HEK293 (cell line): Measurements from ENCODE around the gene TCF3.
A peak's percentile ranks its signal among the peaks of the same experiment; 100 is the strongest.

Experiments used
- CTCF ChIA-PET: fragments of 350-600 bp; formaldehyde crosslinking; extraction: SDS; loops from one replicate; lab custom pipeline; 2021; ENCODE audit warnings: antibody characterized with exemption; lab: Yijun Ruan, JAX
- POLR2A ChIA-PET: fragments of 300-600 bp; formaldehyde crosslinking; extraction: SDS; loops from one replicate; lab custom pipeline; 2020; ENCODE audit warnings: antibody characterized with exemption, inconsistent platforms; lab: Yijun Ruan, JAX
- H3K27ac ChIP-seq: fragments of 200-500 bp; sonication (Bioruptor generic); 2 replicates; pipeline ENCODE4 v1.5.1; 2014; ENCODE audit warnings: low read depth, low read length, control low read depth, inconsistent platforms; ENCODE audit errors: extremely low read depth
- H3K36me3 ChIP-seq, 2 experiments: fragments of 200-500 bp in 1 of 2; sonication (Bioruptor generic) in 1 of 2; 1 replicate in 1 of 2; 2 replicates in 1 of 2; pipeline ENCODE4 v1.5.1; 2014 to 2017; ENCODE audit warnings: inconsistent platforms in 2 of 2, low read length in 2 of 2; ENCODE audit not compliant: control insufficient read depth in 2 of 2, insufficient read depth in 1 of 2
- H3K4me1 ChIP-seq: fragments of 200-500 bp; sonication (Bioruptor generic); 2 replicates; pipeline ENCODE4 v1.5.1; 2014; ENCODE audit warnings: mild to moderate bottlenecking, low read length, inconsistent platforms; ENCODE audit not compliant: control insufficient read depth, insufficient read depth
- H3K4me3 ChIP-seq: 2 replicates; pipeline ENCODE4 v1.5.1; 2011; ENCODE audit warnings: low read depth, mild to moderate bottlenecking, control low read depth, low read length, moderate library complexity
- H3K9me3 ChIP-seq: fragments of 200-500 bp; sonication (Bioruptor generic); 2 replicates; pipeline ENCODE4 v1.5.1; 2014; ENCODE audit warnings: low read depth, low read length, inconsistent platforms; ENCODE audit not compliant: control insufficient read depth, insufficient read depth
- TCF7L2 ChIP-seq: IDR thresholded peaks from 2 replicates; pipeline ENCODE4 v1.6.1; 2011; ENCODE audit warnings: low read depth, mild to moderate bottlenecking, inconsistent platforms, low read length, moderate library complexity, borderline replicate concordance
- ZBTB48 ChIP-seq: fragments of 450-650 bp; formaldehyde crosslinking; IDR thresholded peaks from 2 replicates; pipeline ENCODE4 v1.5.1; 2016; ENCODE audit warnings: missing biosample characterization, missing genetic modification characterization
- ZBTB7A ChIP-seq: fragments of 450-650 bp; formaldehyde crosslinking; IDR thresholded peaks from 2 replicates; pipeline ENCODE4 v1.5.1; 2016; ENCODE audit warnings: low read depth, missing biosample characterization, missing genetic modification characterization
- ZFP37 ChIP-seq: fragments of 450-650 bp; formaldehyde crosslinking; IDR thresholded peaks from 2 replicates; pipeline ENCODE4 v1.5.1; 2016; ENCODE audit warnings: missing biosample characterization, missing genetic modification characterization
- ZNF16 ChIP-seq: fragments of 450-650 bp; formaldehyde crosslinking; IDR thresholded peaks from 2 replicates; pipeline ENCODE4 v1.5.1; 2016; ENCODE audit warnings: low read depth, missing biosample characterization, missing genetic modification characterization
- ZNF211 ChIP-seq: fragments of 450-650 bp; formaldehyde crosslinking; IDR thresholded peaks from 2 replicates; pipeline ENCODE4 v1.5.1; 2016; ENCODE audit warnings: low read depth, missing biosample characterization, missing genetic modification characterization
- ZNF266 ChIP-seq: fragments of 450-650 bp; formaldehyde crosslinking; IDR thresholded peaks from 2 replicates; pipeline ENCODE4 v1.5.1; 2016; ENCODE audit warnings: missing biosample characterization, missing genetic modification characterization, low read depth
- ZNF426 ChIP-seq: fragments of 450-650 bp; formaldehyde crosslinking; IDR thresholded peaks from 2 replicates; pipeline ENCODE4 v1.5.1; 2017; ENCODE audit warnings: missing biosample characterization, missing genetic modification characterization, mild to moderate bottlenecking, inconsistent platforms, moderate library complexity
- ZNF510 ChIP-seq: fragments of 450-650 bp; formaldehyde crosslinking; IDR thresholded peaks from 2 replicates; pipeline ENCODE4 v1.5.1; 2018; ENCODE audit warnings: mild to moderate bottlenecking, missing genetic modification characterization, missing biosample characterization; ENCODE audit not compliant: insufficient replicate concordance
- ZNF558 ChIP-seq: fragments of 450-650 bp; formaldehyde crosslinking; IDR thresholded peaks from 2 replicates; pipeline ENCODE4 v1.5.1; 2016; ENCODE audit warnings: missing biosample characterization, missing genetic modification characterization
- ZNF600 ChIP-seq: fragments of 450-650 bp; formaldehyde crosslinking; IDR thresholded peaks from 2 replicates; pipeline ENCODE4 v1.5.1; 2016; ENCODE audit warnings: missing biosample characterization, missing genetic modification characterization
- TF ChIP-seq, protein P1 (sequence below): fragments of 450-650 bp; formaldehyde crosslinking; IDR thresholded peaks from 2 replicates; pipeline ENCODE4 v1.5.1; 2016; ENCODE audit warnings: missing biosample characterization, missing genetic modification characterization
- TF ChIP-seq, protein P2 (sequence below): fragments of 450-650 bp; formaldehyde crosslinking; IDR thresholded peaks from 2 replicates; pipeline ENCODE4 v1.5.1; 2016; ENCODE audit warnings: missing biosample characterization, missing genetic modification characterization
- TF ChIP-seq, protein P3 (sequence below): fragments of 450-650 bp; IDR thresholded peaks from 2 replicates; pipeline ENCODE4 v1.5.1; 2018; ENCODE audit warnings: missing biosample characterization, mild to moderate bottlenecking, missing genetic modification characterization

Gene TCF3

DNA sequence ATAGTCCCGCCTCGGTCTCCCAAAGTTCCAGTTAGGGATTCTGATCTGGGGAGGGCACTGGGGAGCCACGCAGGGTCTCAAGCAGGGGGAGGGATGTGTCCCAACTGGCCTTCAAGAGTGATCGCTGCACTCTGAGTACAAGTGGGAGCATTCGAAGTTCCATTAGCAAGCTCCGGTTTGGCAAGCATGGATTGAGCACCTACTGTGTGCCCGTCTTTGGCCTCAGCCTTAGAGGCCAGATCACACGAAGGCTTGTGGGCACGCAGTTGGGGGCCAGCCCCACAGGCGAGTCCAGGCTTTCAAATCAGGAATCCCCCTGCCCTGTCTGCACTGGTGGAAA, 32.1 kb upstream of the TCF3 start:
- no peaks in the 10 kb centered on the region for H3K9me3 ChIP-seq
- ChIA-PET CTCF (interaction anchor here (2.4 kb wide), 1 partner anchor 83 kb away, joined by 6 read pairs; no protein-coding TSS in a partner anchor), POLR2A (no interaction called here)
- no peaks in the 10 kb centered on the region for H3K36me3 ChIP-seq
- no peak overlapping the region for H3K4me3 ChIP-seq
- TF ChIP-seq, protein P1, sequence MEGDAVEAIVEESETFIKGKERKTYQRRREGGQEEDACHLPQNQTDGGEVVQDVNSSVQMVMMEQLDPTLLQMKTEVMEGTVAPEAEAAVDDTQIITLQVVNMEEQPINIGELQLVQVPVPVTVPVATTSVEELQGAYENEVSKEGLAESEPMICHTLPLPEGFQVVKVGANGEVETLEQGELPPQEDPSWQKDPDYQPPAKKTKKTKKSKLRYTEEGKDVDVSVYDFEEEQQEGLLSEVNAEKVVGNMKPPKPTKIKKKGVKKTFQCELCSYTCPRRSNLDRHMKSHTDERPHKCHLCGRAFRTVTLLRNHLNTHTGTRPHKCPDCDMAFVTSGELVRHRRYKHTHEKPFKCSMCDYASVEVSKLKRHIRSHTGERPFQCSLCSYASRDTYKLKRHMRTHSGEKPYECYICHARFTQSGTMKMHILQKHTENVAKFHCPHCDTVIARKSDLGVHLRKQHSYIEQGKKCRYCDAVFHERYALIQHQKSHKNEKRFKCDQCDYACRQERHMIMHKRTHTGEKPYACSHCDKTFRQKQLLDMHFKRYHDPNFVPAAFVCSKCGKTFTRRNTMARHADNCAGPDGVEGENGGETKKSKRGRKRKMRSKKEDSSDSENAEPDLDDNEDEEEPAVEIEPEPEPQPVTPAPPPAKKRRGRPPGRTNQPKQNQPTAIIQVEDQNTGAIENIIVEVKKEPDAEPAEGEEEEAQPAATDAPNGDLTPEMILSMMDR, result no peak
- TF ChIP-seq ZNF426 (tag by site-specific recombination), result no peak
- peak; percentile 78; the same call in 1 of the 2 replicates for TF ChIP-seq ZNF16 (tag by site-specific recombination)
- no peak overlapping the region for H3K27ac ChIP-seq
- no peaks in the 10 kb centered on the region for H3K4me1 ChIP-seq

DNA sequence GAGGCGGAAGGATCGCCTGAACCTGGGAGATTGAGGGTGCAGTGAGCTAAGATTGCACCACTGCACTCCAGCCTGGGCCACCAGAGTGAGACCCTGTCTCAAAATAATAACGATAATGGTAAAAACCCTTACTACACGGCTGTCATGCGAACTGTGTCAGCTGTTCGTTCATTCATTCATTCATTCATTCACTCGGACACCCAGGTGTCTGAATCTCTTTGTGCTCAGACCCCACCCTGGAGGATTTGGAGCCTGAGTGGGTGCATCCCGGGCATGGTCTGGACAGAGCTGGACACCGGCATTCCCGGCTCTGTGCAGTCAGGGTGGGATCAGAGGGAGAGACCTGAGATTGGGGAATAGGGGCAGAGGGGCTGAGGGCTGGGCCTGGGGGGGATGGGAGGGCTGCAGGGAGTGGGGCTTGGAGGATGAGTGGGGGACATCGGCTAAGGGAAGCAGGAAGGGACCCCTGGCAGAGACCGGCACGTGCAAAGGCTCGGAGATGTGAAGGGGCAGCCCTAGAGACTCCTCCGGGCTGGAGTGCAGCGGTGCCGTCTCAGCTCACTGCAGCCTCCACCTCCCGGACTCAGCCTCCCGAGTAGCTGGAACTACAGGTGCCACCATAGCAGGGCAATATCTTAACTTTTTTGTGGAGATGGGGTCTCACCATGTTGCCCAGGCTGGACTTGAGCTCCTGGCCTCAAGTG, 31.6 kb upstream of the TCF3 start:
- ChIA-PET POLR2A (no interaction called here), CTCF (interaction anchor here (0.6 to 2.4 kb wide), 2 partner anchors 83 to 111 kb away, joined by 4 to 6 read pairs; no protein-coding TSS in a partner anchor)
- TF ChIP-seq ZFP37 (tag by site-specific recombination) (no peak), ZNF211 (tag by site-specific recombination) (no peak), ZNF600 (tag by site-specific recombination) (no peak), ZNF510 (tag by site-specific recombination) (no peak)
- TF ChIP-seq, protein P2, sequence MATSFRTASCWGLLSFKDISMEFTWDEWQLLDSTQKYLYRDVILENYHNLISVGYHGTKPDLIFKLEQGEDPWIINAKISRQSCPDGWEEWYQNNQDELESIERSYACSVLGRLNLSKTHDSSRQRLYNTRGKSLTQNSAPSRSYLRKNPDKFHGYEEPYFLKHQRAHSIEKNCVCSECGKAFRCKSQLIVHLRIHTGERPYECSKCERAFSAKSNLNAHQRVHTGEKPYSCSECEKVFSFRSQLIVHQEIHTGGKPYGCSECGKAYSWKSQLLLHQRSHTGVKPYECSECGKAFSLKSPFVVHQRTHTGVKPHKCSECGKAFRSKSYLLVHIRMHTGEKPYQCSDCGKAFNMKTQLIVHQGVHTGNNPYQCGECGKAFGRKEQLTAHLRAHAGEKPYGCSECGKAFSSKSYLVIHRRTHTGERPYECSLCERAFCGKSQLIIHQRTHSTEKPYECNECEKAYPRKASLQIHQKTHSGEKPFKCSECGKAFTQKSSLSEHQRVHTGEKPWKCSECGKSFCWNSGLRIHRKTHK (tag by site-specific recombination), result no peak
- TF ChIP-seq, protein P3, sequence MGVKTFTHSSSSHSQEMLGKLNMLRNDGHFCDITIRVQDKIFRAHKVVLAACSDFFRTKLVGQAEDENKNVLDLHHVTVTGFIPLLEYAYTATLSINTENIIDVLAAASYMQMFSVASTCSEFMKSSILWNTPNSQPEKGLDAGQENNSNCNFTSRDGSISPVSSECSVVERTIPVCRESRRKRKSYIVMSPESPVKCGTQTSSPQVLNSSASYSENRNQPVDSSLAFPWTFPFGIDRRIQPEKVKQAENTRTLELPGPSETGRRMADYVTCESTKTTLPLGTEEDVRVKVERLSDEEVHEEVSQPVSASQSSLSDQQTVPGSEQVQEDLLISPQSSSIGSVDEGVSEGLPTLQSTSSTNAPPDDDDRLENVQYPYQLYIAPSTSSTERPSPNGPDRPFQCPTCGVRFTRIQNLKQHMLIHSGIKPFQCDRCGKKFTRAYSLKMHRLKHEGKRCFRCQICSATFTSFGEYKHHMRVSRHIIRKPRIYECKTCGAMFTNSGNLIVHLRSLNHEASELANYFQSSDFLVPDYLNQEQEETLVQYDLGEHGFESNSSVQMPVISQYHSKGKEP (tag by site-specific recombination), result no peak
- H3K36me3 ChIP-seq, result no peaks in the 10 kb centered on the region
- H3K4me1 ChIP-seq, result no peaks in the 10 kb centered on the region
- no peak overlapping the region for H3K27ac ChIP-seq
- no peaks in the 10 kb centered on the region for H3K9me3 ChIP-seq
- H3K4me3 ChIP-seq, result no peak overlapping the region

DNA sequence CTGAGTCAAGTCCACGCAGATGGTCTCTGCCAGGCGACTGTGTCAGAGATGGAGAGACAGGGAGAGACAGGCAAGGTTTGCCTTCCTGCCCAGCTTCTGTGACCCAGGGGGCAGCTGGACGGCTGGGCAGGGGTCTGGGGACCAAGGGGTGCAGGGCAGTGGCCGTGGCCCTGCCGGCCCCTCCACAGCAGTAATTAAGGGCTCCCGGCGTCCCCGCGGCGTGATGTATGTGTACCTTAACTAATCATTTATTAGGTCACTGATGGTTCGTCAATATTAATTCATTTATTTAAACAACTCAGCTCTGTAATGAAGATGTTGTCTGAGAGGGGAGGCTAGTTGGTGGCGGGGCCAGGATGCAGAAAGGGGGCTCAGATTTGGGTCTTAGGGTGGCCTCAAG, 28.6 kb upstream of the TCF3 start:
- H3K4me3 ChIP-seq, result no peak overlapping the region
- no peaks in the 10 kb centered on the region for H3K36me3 ChIP-seq
- ChIA-PET POLR2A (interaction anchor here (0.6 kb wide), 1 partner anchor 110 kb away, joined by 4 read pairs; no protein-coding TSS in a partner anchor), CTCF (interaction anchor here (0.6 kb wide), 1 partner anchor 86 kb away, joined by 3 read pairs; no protein-coding TSS in a partner anchor)
- H3K4me1 ChIP-seq, result no peaks in the 10 kb centered on the region
- no peaks in the 10 kb centered on the region for H3K9me3 ChIP-seq
- no peak overlapping the region for H3K27ac ChIP-seq
- TF ChIP-seq ZBTB48 (tag by site-specific recombination) (no peak), ZNF266 (tag by site-specific recombination) (no peak), ZBTB7A (tag by site-specific recombination) (no peak), ZNF558 (no peak), TCF7L2 (no peak)
